ENCODE measurements around the gene ZBTB11. TPM values are rescaled to one million over a fixed set of nuclear protein-coding genes. Genes with fewer than 3 reads are reported as not detected.
"Not testable (repeated sequence)": the region's sequence is repeated elsewhere in the genome, so short reads cannot be mapped to it uniquely, and the experiment has no call there.

The ZBTB11 gene
- total RNA-seq, 4 donors from 2014 or later: 14.6 to 20.9 (median 16.1) TPM

DNA sequence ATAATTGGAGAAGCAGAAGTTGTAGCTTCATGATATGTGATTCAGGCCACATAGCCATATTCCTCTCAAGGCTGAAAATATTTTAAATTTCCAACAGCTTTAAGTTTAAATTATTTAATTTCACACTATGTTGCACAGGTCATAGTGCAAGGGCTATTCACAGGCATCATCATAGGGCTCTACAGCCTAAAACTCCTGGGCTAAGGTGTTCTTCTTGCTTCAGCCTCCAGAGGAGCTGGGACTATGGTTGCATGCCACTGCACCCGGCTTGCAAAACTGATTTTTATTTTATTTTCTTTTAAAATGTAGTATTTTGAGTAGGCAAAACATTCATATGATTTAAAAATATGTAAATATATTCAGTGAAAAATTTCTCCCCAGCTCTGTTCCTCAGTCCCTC, 41.5 kb upstream of the ZBTB11 start:
- intact Hi-C loops (cut with DNase I; ENCODE audit: low total_unique reads): no loop called here
- TF ChIP-seq, protein P1, sequence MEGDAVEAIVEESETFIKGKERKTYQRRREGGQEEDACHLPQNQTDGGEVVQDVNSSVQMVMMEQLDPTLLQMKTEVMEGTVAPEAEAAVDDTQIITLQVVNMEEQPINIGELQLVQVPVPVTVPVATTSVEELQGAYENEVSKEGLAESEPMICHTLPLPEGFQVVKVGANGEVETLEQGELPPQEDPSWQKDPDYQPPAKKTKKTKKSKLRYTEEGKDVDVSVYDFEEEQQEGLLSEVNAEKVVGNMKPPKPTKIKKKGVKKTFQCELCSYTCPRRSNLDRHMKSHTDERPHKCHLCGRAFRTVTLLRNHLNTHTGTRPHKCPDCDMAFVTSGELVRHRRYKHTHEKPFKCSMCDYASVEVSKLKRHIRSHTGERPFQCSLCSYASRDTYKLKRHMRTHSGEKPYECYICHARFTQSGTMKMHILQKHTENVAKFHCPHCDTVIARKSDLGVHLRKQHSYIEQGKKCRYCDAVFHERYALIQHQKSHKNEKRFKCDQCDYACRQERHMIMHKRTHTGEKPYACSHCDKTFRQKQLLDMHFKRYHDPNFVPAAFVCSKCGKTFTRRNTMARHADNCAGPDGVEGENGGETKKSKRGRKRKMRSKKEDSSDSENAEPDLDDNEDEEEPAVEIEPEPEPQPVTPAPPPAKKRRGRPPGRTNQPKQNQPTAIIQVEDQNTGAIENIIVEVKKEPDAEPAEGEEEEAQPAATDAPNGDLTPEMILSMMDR (IDR thresholded peaks at IDR 0.05 in 4 of 5, conservative IDR thresholded peaks at IDR 0.05 in 1 of 5): no peak
- no peaks in the 10 kb centered on the region for H3K9me3 ChIP-seq
- in situ Hi-C loops (cut with MboI; ENCODE audit: low sequenced_read_pairs in 4 of 4): no loop called here
- ATAC-seq: no peak
- no peak for DNase-seq
- H3K36me3 ChIP-seq: no peaks in the 10 kb centered on the region
- H3K27me3 ChIP-seq: no peaks in the 10 kb centered on the region
- H3K4me3 ChIP-seq: no peak overlapping the region
- no peak overlapping the region for H3K27ac ChIP-seq
- peaks cover 4 to 17% of the 10 kb centered on the region in 2 donors for H3K4me1 ChIP-seq

DNA sequence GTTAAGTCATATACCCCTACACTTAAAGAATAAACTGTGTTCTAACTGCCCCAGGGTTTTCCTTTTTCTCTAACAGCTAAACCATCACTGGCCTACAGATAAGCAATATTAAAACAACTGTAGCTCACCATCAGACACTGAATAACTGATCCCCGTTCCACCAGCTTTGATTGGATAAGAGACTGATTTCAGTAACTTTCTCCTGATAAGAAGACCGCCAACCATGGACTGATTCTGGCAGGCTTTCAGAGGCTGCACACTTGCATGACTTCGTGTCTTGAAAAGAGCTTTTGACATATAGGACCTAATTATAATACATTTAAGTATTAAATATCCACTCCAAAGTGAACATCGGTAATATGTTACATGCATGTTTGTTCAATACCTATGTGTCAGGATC, 32.2 kb upstream of the ZBTB11 start:
- no peak for TF ChIP-seq POLR2A (IDR thresholded peaks at IDR 0.05)
- TF ChIP-seq, protein P1 (IDR thresholded peaks at IDR 0.05 in 4 of 5, conservative IDR thresholded peaks at IDR 0.05 in 1 of 5): no peak
- H3K27ac ChIP-seq: no peak overlapping the region
- DNase-seq (no peak), ATAC-seq (no peak)
- H3K4me3 ChIP-seq: no peak overlapping the region
- no peaks in the 10 kb centered on the region for H3K4me1 ChIP-seq
- H3K36me3 ChIP-seq: no peaks in the 10 kb centered on the region
- no peaks in the 10 kb centered on the region for H3K9me3 ChIP-seq
- intact Hi-C loops (cut with DNase I; ENCODE audit: low total_unique reads) (no loop called here), in situ Hi-C loops (cut with MboI; ENCODE audit: low sequenced_read_pairs in 4 of 4) (no loop called here)
- no peaks in the 10 kb centered on the region for H3K27me3 ChIP-seq

DNA sequence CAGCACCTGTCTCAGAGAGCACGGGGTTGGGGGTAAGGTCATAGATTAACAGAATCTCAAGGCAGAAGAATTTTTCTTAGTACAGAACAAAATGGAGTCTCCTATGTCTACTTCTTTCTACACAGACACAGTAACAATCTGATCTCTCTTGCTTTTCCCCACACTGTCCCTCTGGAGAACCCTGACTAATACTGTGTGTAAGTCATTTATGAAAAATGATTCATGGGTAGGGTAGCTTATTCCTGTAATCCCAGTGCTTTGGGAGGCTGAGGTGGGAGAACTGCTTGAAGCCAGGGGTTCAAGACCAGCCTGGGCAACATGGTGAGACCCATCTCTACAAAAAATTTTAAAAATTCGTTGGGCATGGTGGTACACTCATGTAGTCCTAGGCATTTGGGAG, 27.7 kb upstream of the ZBTB11 start:
- ATAC-seq; H3K4me1 ChIP-seq; in situ Hi-C loops (cut with MboI; ENCODE audit: low sequenced_read_pairs in 4 of 4); H3K27me3 ChIP-seq; DNase-seq; H3K9me3 ChIP-seq; H3K27ac ChIP-seq; intact Hi-C loops (cut with DNase I; ENCODE audit: low total_unique reads); H3K4me3 ChIP-seq; H3K36me3 ChIP-seq: not testable (repeated sequence)

DNA sequence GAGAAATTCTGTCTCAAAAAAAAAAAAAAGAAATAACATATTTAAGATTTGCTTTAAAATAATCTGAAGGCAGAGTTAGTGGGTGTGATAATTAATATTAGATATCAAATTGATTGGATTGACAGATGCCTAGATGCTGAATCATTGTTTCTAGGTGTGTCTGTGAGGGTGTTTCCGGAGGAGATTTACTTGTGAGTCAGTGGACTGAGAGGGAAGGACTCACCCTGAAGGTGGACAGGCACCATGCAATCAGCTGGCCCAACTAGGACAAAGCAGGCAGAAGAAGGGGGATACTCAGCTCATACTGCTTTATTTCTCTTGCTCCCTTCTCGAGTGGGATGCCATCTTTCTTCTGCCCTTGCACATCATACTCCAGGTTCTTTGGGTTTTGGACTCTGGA, 26.2 kb upstream of the ZBTB11 start:
- Histone ChIP-seq H3K9me3 (no peaks in the 10 kb centered on the region), H3K27ac (no peak overlapping the region), H3K36me3 (no peaks in the 10 kb centered on the region), H3K4me3 (no peak overlapping the region), H3K4me1 (no peaks in the 10 kb centered on the region), H3K27me3 (no peaks in the 10 kb centered on the region)
- intact Hi-C loops (cut with DNase I; ENCODE audit: low total_unique reads) (no loop called here), in situ Hi-C loops (cut with MboI; ENCODE audit: low sequenced_read_pairs in 4 of 4) (no loop called here)
- ATAC-seq (no peak), DNase-seq (no peak)
- TF ChIP-seq, protein P1 (IDR thresholded peaks at IDR 0.05 in 4 of 5, conservative IDR thresholded peaks at IDR 0.05 in 1 of 5): no peak
- no peak for TF ChIP-seq POLR2A (IDR thresholded peaks at IDR 0.05)

DNA sequence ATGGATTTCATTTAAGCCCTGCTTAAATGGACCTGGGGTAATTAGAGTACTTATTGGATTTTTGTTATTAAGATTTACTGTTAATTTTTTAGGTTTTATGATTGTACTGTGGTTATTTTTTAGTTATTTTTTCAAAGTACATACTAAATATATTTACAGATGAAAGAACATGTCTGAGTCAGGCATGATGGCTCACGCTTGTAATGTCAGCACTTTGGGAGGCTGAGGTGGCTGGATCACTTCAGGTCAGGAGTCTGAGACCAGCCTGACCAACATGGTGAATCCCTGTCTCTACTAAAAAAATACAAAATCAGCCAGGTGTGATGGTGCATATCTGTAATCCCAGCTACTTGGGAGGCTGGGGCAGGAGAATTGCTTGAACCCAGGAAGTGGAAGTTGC, 25.8 kb upstream of the ZBTB11 start:
- in situ Hi-C loops (cut with MboI; ENCODE audit: low sequenced_read_pairs in 4 of 4): no loop called here

More for the DNA sequence above, 25.8 kb upstream of the ZBTB11 start:
- Histone ChIP-seq H3K9me3 (no peaks in the 10 kb centered on the region), H3K4me3 (no peak overlapping the region), H3K36me3 (no peaks in the 10 kb centered on the region), H3K27me3 (no peaks in the 10 kb centered on the region), H3K27ac (no peak overlapping the region), H3K4me1 (no peaks in the 10 kb centered on the region)
- DNase-seq: no peak
- intact Hi-C loops (cut with DNase I; ENCODE audit: low total_unique reads): no loop called here
- TF ChIP-seq, protein P1 (IDR thresholded peaks at IDR 0.05 in 4 of 5, conservative IDR thresholded peaks at IDR 0.05 in 1 of 5): no peak
- no peak for TF ChIP-seq POLR2A (IDR thresholded peaks at IDR 0.05)
- no peak for ATAC-seq

Measured in gastrocnemius medialis (tissue), 4 donors.